GM13976 (cell line): ENCODE data around the gene HSBP1.

ENCODE experiments used
- DNase-seq: peaks from one replicate; pipeline ENCODE4 v3.0.0; 2012; ENCODE audit warnings: low spot score
- CTCF ChIP-seq: IDR thresholded peaks from 2 replicates; pipeline ENCODE4 v1.5.1; 2012; ENCODE audit warnings: borderline replicate concordance, mild to moderate bottlenecking; ENCODE audit not compliant: insufficient read depth; ENCODE audit errors: extremely low read depth, missing control alignments, control extremely low read depth
- in situ Hi-C: fragments of 300-500 bp; cut with MboI; formaldehyde crosslinking; loops from one replicate; pipeline ENCODE4 v1.12.0; 2022; ENCODE audit warnings: low sequenced_read_pairs, mixed read lengths, inconsistent platforms; ENCODE audit not compliant: unreplicated experiment

The HSBP1 gene

DNA sequence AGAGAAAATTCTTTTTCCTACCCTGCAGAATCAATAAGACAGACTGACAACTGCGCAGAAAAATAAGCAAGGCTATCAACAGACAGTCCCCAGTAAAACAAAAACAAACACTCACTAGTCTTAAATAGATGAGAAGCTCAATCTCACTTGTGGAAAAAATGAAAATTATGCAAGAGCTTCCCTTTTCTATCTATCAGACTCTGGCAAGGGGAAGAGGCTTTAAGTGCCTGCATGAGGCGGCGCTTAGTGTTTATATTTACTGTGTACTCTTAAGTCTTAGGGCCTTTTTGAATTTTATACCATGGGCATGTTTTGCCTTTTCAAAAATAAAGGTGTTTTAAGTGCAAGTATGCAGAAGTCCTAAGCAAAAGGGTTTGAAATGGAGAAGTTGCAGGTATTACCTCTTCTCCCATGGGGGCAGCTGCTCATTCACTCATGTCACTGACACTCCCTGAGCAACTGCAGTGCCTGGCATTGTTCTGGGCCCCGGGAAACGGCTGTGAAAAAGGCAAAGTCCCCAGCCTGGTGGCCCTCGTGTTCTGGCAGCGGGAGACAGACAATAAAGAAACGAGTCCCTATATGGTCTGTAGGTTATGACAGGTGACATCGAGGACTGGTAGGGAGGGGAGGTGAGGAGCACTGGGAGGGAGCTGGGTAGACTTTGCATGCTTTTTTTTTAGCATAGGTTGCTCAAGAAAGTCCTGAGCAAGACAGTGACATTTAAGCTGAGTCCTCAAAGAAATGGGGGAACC, 35.2 kb downstream of the HSBP1 start:
- in situ Hi-C loops, result no loop called here
- no peak for TF ChIP-seq CTCF
- no peak for DNase-seq

- in situ Hi-C loops, result no loop called here
- DNase-seq, result no peak
- no peak for TF ChIP-seq CTCF
Measured at GRCh38 chr16:83843657-83844056, 35.9 kb downstream of the HSBP1 start.

- in situ Hi-C loops, result no loop called here
- DNase-seq, result no peak
- no peak for TF ChIP-seq CTCF
Measured at GRCh38 chr16:83845263-83845662, 37.5 kb downstream of the HSBP1 start.

- in situ Hi-C loops, result no loop called here
Measured at GRCh38 chr16:83847371-83848225, 39.8 kb downstream of the HSBP1 start.

DNA sequence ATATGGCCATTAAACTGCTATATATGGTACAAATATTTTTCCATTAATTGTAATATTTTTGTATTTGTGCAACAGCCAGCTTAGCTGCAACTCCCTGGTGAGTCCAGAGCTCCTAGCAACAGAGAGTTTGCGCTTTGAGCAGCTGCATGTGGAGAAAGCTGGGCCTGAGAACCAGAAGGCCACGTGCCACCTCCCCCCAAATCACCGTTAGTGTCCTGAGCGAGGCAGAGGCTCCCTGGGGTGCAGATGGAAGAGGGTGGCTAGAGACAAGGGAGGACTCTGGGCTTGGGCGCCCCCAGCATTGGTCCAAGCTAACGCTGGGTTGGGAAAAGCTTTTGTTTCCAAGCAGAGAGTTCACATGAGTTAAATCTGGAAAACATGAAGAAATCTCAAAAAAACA, 41.6 kb downstream of the HSBP1 start:
- TF ChIP-seq CTCF, result no peak
- in situ Hi-C loops, result no loop called here
- DNase-seq, result no peak

More at GRCh38 chr16:83847371-83848225, 39.8 kb downstream of the HSBP1 start:
- DNase-seq, result no peak
- no peak for TF ChIP-seq CTCF

- in situ Hi-C loops, result no loop called here
- TF ChIP-seq CTCF, result no peak
- DNase-seq, result no peak
Measured at GRCh38 chr16:83850947-83851346, 43.2 kb downstream of the HSBP1 start.
